HEK293T (cell line): ENCODE data around the gene PDE10A.

Experiments
- CTCF ChIA-PET: fragments of 350-600 bp; formaldehyde crosslinking; extraction: SDS; loops from one replicate; lab custom pipeline; 2021; ENCODE audit warnings: antibody characterized with exemption, inconsistent platforms; lab: Yijun Ruan, JAX
- POLR2A ChIA-PET: fragments of 350-600 bp; formaldehyde crosslinking; extraction: SDS; loops from one replicate; lab custom pipeline; 2020; ENCODE audit warnings: antibody characterized with exemption, inconsistent platforms; lab: Yijun Ruan, JAX
- DNase-seq: peaks from one replicate; pipeline ENCODE4 v3.0.0; 2012; ENCODE audit warnings: mixed read lengths; ENCODE audit errors: extremely low spot score
- ARNT ChIP-seq: fragments of 450-650 bp; IDR thresholded peaks from 2 replicates; pipeline ENCODE4 v1.6.1; 2017; ENCODE audit warnings: mild to moderate bottlenecking
- BHLHE40 ChIP-seq: fragments of 450-650 bp; IDR thresholded peaks from 2 replicates; pipeline ENCODE4 v1.6.1; 2016; ENCODE audit warnings: mild to moderate bottlenecking, moderate library complexity, borderline replicate concordance
- CTBP1 ChIP-seq: fragments of 450-650 bp; IDR thresholded peaks from 2 replicates; pipeline ENCODE4 v1.6.1; 2016; ENCODE audit warnings: borderline replicate concordance
- ELF4 ChIP-seq: fragments of 450-650 bp; IDR thresholded peaks from 2 replicates; pipeline ENCODE4 v1.6.1; 2017; ENCODE audit warnings: antibody characterized with exemption
- FOXA1 ChIP-seq: fragments of 450-650 bp; IDR thresholded peaks from 2 replicates; pipeline ENCODE4 v1.6.1; 2016; ENCODE audit warnings: mild to moderate bottlenecking
- FOXK2 ChIP-seq: fragments of 450-650 bp; IDR thresholded peaks from 2 replicates; pipeline ENCODE4 v1.6.1; 2016; ENCODE audit warnings: mild to moderate bottlenecking
- FOXM1 ChIP-seq: fragments of 450-650 bp; IDR thresholded peaks from 2 replicates; pipeline ENCODE4 v1.6.1; 2017; ENCODE audit warnings: mild to moderate bottlenecking, borderline replicate concordance
- HDGF ChIP-seq: fragments of 450-650 bp; IDR thresholded peaks from 2 replicates; pipeline ENCODE4 v1.6.1; 2017; ENCODE audit warnings: antibody characterized with exemption, borderline replicate concordance
- L3MBTL2 ChIP-seq: fragments of 450-650 bp; conservative IDR thresholded peaks from 2 replicates; pipeline ENCODE4 v1.6.1; 2016; ENCODE audit warnings: mild to moderate bottlenecking
- LEF1 ChIP-seq: fragments of 450-650 bp; IDR thresholded peaks from 2 replicates; pipeline ENCODE4 v1.6.1; 2017; ENCODE audit warnings: mild to moderate bottlenecking, borderline replicate concordance
- NFRKB ChIP-seq: fragments of 450-650 bp; IDR thresholded peaks from 2 replicates; pipeline ENCODE4 v1.6.1; 2016; ENCODE audit warnings: mild to moderate bottlenecking, moderate library complexity
- PKNOX1 ChIP-seq: fragments of 450-650 bp; IDR thresholded peaks from 2 replicates; pipeline ENCODE4 v1.6.1; 2016
- SP1 ChIP-seq: fragments of 450-650 bp; IDR thresholded peaks from 2 replicates; pipeline ENCODE4 v1.6.1; 2017
- SUZ12 ChIP-seq: fragments of 450-650 bp; IDR thresholded peaks from 2 replicates; pipeline ENCODE4 v1.6.1; 2016; ENCODE audit warnings: mild to moderate bottlenecking
- TARDBP ChIP-seq: fragments of 450-650 bp; IDR thresholded peaks from 2 replicates; pipeline ENCODE4 v1.6.1; 2016
- ZNF384 ChIP-seq: fragments of 450-650 bp; IDR thresholded peaks from 2 replicates; pipeline ENCODE4 v1.6.1; 2016

PDE10A gene

GRCh38 chr6:165680975-165681374, 17.9 kb upstream of the PDE10A start:
- ChIA-PET CTCF (no interaction called here), POLR2A (no interaction called here)
- no peak for DNase-seq
- TF ChIP-seq HDGF = no peak
- no peak for TF ChIP-seq L3MBTL2
- no peak for TF ChIP-seq FOXA1
- no peak for TF ChIP-seq BHLHE40
- TF ChIP-seq ARNT = no peak
- no peak for TF ChIP-seq PKNOX1
- no peak for TF ChIP-seq NFRKB
- no peak for TF ChIP-seq SP1
- TF ChIP-seq CTBP1 = no peak
- TF ChIP-seq ELF4 = no peak
- no peak for TF ChIP-seq ZNF384
- no peak for TF ChIP-seq TARDBP
- no peak for TF ChIP-seq FOXM1

DNA sequence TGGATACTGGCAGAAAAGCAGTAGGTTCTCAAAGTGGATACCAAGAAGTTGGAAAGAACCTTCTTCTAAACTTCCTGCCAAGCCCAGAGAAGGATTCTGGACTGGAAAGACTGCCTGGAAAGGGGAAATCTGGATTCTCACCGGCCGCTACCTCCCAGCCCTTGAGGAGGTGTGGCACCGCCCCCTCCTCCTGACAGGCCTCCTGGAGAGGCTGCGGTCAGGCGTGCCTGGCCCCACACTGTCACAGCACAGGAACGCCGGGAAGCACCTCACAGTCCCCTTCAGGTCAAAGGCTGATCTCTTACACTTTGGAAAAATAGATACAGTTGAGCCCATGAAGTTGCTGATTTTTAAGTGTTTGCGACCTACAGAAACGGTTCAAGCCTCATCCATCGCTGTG, 16.3 kb upstream of the PDE10A start:
- peak; percentile 49 for DNase-seq
- TF ChIP-seq PKNOX1 = no peak
- no peak for TF ChIP-seq NFRKB
- no peak for TF ChIP-seq SUZ12
- CTCF ChIA-PET = interaction anchor here (0.6 kb wide), 1 partner anchor 1604 kb away, joined by 3 read pairs; no protein-coding TSS in a partner anchor
- POLR2A ChIA-PET = no interaction called here

DNA sequence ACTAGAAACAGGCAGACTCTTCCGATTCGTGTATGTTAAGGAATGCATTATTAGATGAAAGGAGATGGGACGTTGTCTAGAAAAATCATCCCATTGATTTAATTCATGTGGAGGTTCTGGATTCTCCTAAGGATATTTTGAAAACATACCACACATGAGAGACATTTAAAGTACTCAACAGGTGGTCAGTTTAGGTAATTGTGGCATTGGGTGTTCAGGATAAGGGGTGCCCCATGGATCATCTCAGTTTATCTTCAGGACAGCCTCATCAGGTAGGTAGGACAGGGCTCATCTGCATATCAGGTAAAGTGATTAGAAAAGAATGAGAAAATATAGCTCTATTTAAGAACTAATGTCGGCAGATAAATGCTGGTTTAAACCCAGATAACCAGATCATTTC, 15.9 kb upstream of the PDE10A start:
- CTCF ChIA-PET = interaction anchor here (0.6 kb wide), 1 partner anchor 1604 kb away, joined by 3 read pairs; no protein-coding TSS in a partner anchor
- POLR2A ChIA-PET = no interaction called here
- no peak for DNase-seq
- TF ChIP-seq TARDBP (no peak), ELF4 (no peak), CTBP1 (no peak)

GRCh38 chr6:165678429-165678828, 15.4 kb upstream of the PDE10A start:
- TF ChIP-seq HDGF (no peak), BHLHE40 (no peak), CTBP1 (no peak)
- CTCF ChIA-PET = interaction anchor here (0.6 kb wide), 1 partner anchor 1603 kb away, joined by 3 read pairs; no protein-coding TSS in a partner anchor
- DNase-seq = no peak

DNA sequence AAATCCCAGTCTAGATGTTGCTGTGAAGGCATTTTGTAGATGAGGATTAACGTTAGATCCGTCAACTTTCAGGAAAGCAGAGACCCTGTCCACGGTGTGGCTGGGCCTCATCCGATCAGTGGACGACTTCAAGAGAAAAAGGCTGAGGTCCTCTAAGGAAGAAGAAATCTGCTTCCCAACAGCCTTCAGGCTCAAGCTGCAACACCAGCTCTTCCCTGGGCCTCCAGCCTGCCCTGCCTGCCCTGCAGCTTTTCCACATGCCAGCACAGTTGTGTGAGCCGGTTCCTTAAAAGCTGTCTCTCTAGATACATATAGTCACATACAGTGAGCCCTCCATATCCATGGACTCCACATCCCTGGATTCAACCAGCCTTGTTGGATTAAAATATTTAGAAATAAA, 14.1 kb upstream of the PDE10A start:
- TF ChIP-seq TARDBP = no peak
- no peak for TF ChIP-seq SP1
- no peak for TF ChIP-seq ARNT
- TF ChIP-seq FOXK2 = no peak
- TF ChIP-seq FOXA1 = no peak
- DNase-seq = no peak
- POLR2A ChIA-PET = interaction anchor here (1.5 kb wide), 1 partner anchor 11 kb away, joined by 3 read pairs; no protein-coding TSS in a partner anchor
- CTCF ChIA-PET = no interaction called here

More at GRCh38 chr6:165678429-165678828, 15.4 kb upstream of the PDE10A start:
- POLR2A ChIA-PET = no interaction called here

- CTCF ChIA-PET = interaction anchor here (0.6 kb wide), 1 partner anchor 15 kb away, joined by 3 read pairs; no protein-coding TSS in a partner anchor
- POLR2A ChIA-PET = interaction anchor here (1.0 to 1.5 kb wide), 2 partner anchors 10 kb away, joined by 3 read pairs; no protein-coding TSS in a partner anchor
- TF ChIP-seq CTBP1 = no peak
- TF ChIP-seq BHLHE40 = no peak
- no peak for TF ChIP-seq ELF4
- no peak for TF ChIP-seq SP1
- TF ChIP-seq ZNF384 = no peak
- no peak for TF ChIP-seq SUZ12
- no peak for TF ChIP-seq HDGF
- no peak for TF ChIP-seq L3MBTL2
- no peak for TF ChIP-seq NFRKB
- no peak for TF ChIP-seq ARNT
- no peak for TF ChIP-seq TARDBP
- TF ChIP-seq FOXM1 = no peak
- TF ChIP-seq FOXA1 = no peak
- TF ChIP-seq FOXK2 = no peak
- TF ChIP-seq PKNOX1 = no peak
- no peak for TF ChIP-seq LEF1
- no peak for DNase-seq
Observed at GRCh38 chr6:165676435-165677068, 13.5 kb upstream of the PDE10A start.

DNA sequence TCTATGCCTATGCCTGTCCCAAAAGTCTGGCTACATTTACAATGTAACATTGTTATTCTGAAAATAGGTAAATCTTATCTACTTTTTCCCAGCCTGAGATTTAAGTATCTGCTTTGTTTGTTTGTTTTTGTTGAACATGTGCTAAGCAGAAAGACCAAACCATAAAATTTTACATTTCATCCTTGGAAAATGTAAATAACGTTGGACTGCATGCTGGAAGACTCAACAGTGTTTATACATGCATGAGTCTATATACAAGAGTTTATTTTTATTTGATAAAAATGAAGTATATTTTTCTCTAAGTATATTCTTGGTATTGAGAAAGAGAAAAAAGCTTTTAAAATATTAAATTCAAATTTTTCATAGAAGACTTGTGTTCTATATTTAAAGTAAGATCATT, 12.1 kb upstream of the PDE10A start:
- ChIA-PET CTCF (interaction anchor here (1.4 to 1.6 kb wide), 2 partner anchors 55 to 172 kb away, joined by 3 to 4 read pairs; no protein-coding TSS in a partner anchor), POLR2A (interaction anchor here (0.9 to 1.4 kb wide), 5 partner anchors 8 to 31 kb away, joined by 3 to 4 read pairs (median 3); no protein-coding TSS in a partner anchor)
- DNase-seq = no peak
- TF ChIP-seq SP1 = no peak
- TF ChIP-seq HDGF = no peak
- no peak for TF ChIP-seq FOXA1
- TF ChIP-seq L3MBTL2 = no peak
- TF ChIP-seq FOXM1 = no peak
- TF ChIP-seq BHLHE40 = no peak
- TF ChIP-seq ZNF384 = no peak
- no peak for TF ChIP-seq CTBP1
- no peak for TF ChIP-seq ARNT
- TF ChIP-seq LEF1 = no peak
- no peak for TF ChIP-seq FOXK2
- TF ChIP-seq PKNOX1 = no peak
- no peak for TF ChIP-seq SUZ12
- no peak for TF ChIP-seq ELF4
- TF ChIP-seq NFRKB = no peak
- no peak for TF ChIP-seq TARDBP
